Measurements from ENCODE around the gene LDLRAP1.

LDLRAP1 gene

GRCh38 chr1:25616095-25616986 lies 72.9 kb downstream of the LDLRAP1 start, which contains the start of gene MAN1C1:
Gene MAN1C1, plus strand, starts transcription at chr1:25616791. Its CDS starts 1,007 bp downstream, at chr1:25617798.
- DNase-seq (ENCODE audit: low read depth) = peak; percentile 14
- peak within 1 kb of the TSS; percentile 64 for H3K4me3 ChIP-seq (ENCODE audit: low read depth, low read length)

- H3K4me3 ChIP-seq (ENCODE audit: low read depth, low read length) = peak overlapping the region; percentile 64
- DNase-seq (ENCODE audit: low read depth) = no peak
These were observed 73.7 kb downstream of the LDLRAP1 start for GRCh38 chr1:25616987-25617624.

- DNase-seq (ENCODE audit: low read depth) = no peak
- H3K4me3 ChIP-seq (ENCODE audit: low read depth, low read length) = peak overlapping the region; percentile 42
These were observed 74.4 kb downstream of the LDLRAP1 start for GRCh38 chr1:25617625-25618432.

- DNase-seq (ENCODE audit: low read depth) = no peak
- H3K4me3 ChIP-seq (ENCODE audit: low read depth, low read length) = no peak overlapping the region
These were observed 75.0 kb downstream of the LDLRAP1 start for GRCh38 chr1:25618433-25618808.

All from skeletal muscle cell (primary cell).